CD1c-positive myeloid dendritic cell (primary cell): Measurements from ENCODE around the gene TELO2.

Experiments used
- DNase-seq: peaks from one replicate; pipeline ENCODE4 v3.0.0-alpha.2; 2016; ENCODE audit errors: extremely low spot score

Gene TELO2

DNA sequence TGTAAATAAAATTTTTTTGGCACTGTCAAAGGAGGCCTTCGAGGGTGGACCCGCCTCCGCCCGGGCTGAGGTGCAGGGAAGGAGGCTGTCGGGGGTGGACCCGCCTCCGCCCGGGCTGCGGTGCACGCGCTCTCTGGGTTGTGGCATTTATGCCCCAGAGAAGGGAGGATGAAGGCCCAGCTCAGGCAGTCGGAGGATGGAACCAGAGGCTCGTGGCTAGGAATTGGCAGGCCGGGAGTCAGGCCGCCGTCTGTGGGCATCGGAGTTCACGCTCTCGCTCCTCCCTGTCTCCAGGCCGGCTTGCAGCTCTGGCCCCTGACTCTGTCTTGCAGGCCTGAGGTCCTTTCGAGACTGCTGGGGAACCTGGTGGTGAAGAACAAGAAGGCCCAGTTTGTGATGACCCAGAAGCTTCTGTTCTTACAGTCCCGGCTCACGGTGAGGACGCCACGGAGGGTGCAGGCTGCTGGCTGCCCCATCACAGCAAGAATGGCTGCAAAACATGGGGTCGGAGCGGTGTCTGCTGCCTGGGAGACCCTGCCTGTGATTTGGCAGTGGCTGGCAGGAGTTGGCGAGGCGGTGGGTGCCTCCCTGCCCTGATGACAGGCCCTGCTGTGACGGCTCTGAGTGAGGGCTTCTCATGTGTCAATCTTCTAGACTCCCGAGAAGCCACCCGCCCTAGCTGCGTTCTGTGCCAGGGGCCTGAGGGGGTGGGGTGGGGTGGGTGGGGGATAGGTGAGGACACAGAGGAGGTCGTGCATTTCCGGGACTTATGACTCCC, 5.9 kb downstream of the TELO2 start:
- no peak for DNase-seq

DNA sequence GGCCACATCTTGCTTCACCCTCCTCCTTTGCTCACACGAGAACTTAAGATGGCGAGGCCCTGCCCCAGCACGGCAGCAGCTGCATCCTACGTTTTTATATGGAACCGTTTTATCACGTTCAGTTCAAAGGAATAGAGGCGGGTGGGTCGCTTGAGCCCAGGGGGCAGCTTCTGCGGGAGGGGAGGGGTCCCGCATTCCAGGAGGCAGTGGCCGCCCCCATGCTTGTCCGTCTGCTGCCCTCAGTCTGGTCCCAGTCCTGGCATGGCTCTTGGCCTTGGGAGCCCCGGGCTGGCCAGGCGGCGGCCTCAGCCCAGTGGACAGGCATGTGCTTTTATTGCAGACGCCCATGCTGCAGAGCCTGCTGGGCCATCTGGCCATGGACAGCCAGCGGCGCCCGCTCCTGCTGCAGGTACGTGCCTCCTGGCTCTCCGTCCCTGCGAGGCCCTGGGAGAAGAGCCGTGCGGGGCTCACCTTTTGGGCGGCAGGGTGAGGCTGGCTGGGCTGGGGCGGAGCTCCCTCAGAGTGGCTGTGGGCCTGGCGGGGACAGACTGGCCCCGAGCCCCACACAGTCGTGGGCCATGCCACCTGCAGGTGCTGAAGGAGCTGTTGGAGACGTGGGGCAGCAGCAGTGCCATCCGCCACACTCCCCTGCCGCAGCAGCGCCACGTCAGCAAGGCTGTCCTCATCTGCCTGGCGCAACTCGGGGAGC, 6.8 kb downstream of the TELO2 start:
- DNase-seq = no peak

DNA sequence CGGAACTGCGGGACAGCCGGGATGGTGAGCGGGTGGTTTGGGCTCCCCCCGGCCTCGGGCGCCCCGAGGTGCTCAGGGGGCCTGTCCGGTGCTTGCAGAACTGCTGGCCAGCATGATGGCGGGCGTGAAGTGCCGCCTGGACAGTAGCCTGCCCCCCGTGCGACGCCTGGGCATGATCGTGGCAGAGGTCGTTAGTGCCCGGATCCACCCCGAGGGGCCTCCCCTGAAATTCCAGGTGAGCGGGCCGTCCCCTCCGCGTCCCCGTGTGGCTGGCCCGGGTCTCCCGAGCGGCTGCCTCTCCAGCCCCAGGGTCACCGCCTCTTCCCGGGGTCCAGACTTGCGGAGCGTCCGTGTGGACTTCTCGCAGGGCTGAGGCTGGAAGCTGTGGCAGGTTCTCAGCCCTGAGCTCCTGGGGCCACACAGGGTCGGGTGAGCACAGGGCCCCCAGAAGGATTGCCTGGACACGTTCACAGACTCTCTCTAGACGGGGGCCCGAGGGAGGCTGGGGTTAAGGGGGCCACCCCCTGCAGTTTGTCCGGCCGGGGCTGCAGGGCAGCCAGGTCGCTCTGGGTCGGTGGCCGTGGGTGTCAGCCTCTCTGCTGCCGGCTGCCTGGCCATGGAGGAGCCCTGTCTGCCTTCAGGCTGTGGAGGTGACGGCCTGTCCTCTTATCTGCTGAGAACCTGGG, 7.4 kb downstream of the TELO2 start:
- DNase-seq = no peak

DNA sequence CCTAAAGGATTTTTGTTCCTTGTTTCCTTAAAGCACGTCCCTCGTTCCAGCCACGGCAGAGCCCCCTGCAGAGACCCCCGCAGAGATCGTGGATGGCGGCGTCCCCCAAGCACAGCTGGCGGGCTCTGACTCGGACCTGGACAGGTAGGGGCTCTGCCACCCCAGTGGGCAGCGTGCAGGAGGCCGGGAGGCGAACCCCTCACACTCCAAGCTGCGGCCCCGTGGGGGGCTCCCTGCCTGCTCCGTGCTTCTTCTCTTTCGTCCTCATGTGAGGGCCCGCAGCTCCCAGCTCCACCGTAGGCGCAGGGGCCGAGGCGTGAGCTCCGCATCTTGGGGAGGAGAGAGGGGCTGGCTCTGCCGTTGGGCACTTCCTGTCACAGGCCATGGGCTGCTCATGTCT, 8.5 kb downstream of the TELO2 start:
- DNase-seq = no peak

DNA sequence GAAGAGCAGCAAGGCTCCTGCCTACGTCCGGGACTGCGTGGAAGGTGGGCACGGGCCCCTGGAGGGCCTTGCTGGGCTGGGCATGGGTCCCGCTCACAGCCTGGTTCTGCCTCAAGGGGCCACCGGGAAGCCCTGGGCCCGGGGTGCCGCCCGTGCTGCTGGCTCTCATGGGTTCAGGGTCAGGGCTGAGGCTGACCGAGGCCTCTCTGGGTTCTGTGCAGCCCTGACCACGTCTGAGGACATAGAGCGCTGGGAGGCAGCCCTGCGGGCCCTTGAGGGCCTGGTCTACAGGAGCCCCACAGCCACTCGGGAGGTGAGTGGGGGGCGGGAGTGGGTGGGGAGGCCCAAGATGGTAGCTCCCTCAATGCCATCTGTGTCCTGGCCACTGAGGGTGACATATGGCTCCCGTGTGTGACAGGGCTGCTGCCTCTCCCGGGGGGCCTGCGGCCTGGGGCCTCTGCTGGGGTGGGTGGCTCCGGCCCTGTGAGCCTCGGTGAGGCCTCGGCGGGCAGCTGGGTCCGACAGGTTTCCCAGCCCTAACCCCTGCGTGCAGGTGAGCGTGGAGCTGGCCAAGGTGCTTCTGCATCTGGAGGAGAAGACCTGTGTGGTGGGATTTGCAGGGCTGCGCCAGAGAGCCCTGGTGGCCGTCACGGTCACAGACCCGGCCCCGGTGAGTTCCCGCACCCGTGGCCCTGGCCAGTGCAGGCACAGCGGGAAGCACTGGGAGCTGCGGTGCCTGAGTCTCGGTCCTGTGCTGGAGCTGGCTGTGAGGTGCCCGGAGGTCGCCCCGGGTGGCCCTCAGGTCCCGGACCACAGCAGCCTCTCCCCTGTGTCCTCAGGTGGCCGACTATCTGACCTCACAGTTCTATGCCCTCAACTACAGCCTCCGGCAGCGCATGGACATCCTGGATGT, 9.2 kb downstream of the TELO2 start:
- no peak for DNase-seq

DNA sequence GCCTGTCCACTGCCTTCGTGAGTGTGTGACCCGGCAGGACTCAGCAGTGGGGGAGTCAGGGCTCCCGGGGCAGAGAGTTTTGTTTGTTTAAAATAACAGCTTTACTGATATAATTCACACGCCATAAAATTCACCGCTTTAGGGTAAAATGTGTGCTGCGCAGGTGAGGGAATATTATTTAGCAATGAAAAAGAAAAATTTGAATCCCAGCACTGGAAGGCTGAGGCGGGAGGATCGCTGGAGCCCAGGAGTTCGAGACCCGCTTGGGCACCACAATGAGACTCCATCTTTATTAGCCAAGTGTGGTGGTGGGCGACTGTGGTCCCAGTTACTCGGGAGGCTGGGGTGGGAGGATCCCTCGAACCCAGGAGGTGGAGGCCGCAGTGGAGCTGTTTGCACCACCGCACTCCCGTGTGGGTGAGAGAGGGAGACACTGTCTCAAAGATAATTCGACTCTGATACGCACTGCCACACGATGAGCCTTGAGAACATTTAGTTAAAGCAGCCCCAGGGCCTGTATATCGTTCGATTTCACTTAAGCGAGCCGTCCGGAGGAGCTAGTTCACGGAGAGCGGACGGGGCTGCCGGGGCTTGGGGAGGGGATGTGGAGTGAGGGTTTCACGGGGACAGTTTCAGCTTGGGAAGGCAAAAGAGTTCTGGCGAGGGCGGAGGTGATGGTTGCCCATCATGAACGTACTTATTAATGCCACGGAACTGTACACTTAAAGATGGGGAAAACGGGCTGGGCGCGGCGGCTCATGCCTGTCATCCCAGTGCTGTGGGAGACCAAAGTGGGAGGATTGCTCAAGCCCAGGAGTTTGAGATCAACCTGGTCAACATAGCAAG, 10.2 kb downstream of the TELO2 start:
- no peak for DNase-seq

DNA sequence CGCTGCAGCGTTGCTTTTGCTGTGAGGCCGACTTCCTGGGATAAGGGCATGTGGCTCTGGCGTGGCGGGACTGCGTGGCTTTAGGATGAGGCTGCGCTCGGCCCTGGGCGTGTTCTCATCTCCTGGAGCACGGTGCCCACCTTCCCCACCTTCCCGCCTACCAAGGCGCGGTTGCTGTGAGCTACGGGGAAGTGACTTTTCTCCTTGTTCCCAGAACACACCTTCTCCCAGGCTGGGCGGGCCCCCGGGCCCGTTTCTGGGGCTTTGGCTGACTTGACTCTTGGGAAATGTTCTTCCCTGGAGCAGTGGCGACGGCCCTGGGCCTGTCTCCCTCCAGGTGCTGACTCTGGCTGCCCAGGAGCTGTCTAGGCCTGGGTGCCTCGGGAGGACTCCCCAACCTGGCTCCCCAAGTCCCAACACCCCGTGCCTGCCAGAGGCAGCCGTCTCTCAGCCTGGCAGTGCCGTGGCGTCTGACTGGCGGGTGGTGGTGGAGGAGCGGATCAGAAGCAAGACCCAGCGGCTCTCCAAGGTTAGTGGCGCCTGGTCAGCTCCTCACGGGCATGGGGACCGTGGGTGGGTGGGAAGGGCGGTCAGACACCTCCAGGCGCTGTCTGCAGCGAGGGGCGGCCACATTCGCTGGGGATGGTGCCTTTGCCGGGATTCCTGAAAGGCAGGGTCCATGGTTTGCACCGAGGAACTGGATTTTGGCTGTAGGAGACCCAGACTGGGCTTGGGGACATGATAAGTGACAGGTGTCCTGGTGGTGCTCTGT, 12.1 kb downstream of the TELO2 start:
- no peak for DNase-seq

DNA sequence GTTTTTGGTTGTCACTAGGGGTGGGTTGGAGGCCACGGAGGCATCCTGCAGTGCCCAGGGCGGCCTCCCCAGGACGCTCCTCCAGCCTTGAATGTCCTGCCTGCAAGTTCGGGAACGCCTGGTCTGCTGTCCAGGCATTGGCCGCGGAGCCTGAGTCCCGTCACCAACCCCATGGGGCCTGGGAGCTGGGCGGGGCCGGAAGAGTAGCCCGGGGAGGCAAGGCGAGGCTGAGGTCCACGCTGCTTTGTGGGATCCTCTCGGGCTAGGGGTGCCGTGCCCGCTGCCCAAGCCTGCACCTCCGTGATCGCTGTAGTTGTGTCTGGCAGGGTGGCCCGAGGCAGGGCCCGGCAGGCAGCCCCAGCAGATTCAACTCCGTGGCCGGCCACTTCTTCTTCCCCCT, 12.8 kb downstream of the TELO2 start:
- DNase-seq = no peak

DNA sequence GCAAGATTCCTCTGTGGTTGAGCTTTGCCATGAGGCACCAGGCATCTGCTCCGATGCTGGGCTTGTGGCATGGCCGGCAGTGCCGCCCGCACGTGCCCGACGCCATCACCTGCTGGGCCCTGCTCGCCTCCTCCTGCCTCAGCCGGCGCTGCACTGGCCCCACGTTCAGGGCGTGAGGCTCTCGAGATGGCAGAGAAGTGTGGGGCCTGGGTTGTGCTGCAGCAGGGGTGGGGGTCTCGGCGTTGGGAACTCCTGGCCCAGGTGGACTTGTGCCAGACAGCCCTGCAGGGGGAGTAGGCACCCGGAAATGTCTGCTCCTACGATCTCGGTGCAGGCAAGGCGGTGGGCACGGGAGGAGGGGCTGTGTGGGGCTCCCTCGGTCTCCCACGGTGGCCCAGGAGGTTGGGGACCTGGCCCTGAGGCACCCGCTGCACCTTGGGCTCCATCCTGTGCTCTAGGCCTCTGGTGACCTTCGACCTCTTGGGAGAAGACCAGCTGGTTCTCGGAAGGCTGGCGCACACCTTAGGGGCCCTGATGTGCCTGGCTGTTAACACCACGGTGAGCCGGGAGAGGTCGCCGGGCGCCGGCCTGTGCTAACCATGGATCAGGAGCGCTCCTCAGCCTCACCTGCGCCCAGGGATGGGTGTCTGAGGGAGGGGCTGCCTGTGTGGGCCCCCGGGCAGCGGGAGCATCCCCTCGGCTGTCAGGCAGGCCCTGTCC, 13.5 kb downstream of the TELO2 start:
- DNase-seq = no peak

DNA sequence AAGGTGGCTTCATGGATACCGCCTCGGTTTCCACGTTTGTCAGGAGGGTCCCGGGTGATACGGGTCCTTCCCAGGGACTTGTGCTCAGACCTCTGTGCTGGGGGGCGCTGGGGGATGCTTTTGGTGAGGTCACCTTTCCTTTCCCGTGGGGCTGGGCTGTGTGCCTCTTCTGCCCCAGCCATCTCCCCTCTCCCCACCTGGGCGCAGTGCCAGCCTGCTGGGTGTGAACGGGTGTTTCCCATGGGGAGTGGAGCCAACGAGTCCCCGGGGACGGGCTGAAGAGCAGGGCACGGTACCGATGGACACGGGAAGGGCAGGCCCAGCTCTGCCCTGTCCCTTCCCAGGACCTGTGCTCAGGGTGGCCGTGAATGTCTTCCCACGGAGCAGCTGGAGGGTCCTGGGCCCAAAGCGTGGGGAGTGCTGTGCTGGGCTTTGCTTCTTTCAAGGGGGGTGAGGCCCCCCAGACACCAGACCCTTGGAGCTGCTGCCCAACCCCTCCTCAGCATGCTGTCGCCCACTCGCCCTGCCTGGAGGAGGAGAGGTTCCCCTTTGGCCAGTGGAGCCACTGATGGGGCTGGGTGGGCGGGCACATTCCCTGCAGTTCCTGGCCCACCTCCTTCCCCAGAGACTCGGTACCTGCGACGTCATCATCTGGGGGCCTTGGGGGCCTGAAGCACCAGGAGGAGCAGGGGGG, 15.5 kb downstream of the TELO2 start:
- no peak for DNase-seq

DNA sequence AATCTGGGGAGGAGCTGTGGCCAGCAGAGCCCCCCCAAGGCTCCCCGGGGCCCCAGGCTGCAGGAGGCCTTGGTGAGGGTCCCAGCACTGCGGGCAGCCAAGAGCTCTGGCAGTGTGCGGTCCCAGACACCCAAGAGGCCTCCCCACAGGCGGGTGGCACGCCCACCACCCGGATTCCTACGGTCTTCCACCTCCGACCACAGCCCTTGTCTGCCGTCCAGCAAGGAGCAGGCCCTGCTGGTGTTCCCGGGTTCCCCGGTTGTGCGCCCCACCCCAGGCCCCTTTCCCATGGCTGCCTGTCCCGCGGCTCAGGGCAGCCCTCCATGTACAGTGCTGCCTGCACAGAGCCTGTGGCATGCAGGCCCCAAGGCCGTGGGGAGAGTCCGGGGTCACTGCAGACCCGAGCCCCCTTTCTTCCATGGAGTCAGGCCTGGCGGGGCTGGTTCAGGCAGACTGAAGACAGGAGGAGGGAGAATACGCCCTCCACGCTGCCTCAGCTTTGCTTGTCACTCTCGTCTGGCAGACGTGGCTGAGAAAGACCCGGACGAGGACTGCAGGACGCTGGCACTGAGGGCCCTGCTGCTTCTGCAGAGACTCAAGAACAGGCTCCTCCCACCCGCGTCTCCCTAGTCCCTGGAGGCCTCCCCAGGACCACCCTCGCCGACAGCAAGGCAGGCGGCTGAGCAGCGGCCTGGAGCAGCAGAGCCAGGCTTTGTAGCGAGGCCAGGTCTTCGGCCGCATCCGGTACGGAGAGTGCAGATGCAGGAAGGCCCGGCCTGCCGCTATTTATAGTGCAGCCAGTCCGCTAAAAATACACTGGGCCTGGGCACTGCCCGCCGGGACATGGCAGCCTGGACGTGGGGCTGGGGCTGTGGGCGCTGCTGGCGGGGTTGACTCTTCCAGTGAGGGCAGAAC, 16.4 kb downstream of the TELO2 start:
- DNase-seq = no peak

DNA sequence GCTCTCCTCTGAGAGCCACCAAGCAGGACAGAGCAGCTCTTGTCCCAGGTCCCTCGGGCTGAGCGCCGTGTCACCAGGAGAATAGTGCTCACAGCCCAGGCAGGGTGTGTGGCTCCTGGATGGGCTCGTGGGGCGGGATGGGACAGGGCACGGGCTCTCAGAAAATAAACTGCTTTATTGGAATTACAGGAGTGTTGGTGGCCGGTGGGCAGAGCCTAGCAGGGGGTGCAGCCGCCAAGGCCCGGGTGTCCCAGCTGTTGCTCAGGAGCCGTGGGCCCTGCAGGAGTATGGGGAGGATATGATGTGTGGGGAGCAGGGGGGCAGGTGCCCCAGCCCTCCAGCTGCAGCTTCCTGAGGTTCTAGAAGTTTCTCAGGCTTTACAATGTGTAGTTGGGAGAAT, 17.1 kb downstream of the TELO2 start:
- no peak for DNase-seq

DNA sequence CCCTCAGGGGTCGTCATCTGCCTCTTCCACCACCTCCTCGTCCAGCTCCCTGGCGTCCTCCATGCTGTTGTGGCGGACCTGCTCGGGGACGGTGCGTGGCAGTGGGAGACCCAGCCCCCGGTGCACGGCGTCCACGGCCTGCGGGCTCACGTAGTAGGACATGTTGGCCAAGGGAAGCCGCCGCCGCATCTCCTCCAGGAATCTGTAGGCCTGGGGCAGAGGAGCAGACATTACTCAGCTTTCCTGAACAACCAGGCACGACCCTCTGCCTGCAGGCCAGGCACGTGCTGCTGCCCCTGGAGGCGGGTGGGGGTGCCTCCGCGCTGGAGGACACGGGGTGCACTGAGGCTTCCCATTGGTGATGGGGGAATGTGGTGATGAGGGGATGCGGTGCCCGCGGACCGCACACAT, 17.8 kb downstream of the TELO2 start:
- DNase-seq = no peak

DNA sequence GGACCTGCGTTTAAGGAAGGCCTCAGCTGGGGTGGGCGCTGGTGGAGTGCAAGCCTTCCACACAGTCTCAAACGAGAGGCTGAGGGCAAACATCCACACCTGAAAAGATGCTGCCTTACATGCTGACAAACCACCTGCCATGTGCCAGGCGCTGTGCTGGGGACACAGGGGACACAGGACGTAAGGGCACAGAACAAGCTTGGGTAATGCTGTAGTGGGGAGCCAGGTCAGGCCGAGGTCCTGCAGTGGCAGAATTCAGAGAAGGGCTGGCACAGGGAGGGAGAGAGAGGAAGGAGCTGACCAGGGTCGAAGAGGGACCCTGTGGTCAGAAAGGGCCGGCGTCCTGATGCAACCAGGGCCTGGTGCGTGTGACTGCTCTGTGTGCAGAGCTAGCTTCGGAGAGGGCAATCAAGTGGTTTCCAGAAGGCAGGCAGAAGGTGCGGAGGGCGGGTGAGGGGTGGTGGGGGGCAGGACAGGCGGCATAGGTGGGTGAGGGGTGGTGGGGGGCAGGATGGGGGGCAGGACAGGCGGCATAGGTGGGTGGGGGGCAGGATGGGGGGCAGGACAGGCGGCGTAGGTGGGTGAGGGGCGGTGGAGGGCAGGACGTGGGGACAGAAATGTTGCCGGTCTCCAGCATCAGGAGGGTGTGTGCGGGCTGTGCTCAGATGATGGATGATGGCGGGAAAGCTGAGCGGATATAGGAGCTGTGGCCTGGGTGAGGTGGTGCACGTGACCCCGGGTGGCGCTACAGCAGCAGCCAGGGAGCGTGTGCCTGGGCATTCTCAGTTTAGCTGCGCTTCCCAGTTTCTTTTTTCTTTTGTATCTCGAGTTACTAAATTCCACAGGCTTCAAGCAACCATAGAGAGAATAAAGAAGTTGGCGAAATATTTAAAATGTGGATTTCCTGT, 18.8 kb downstream of the TELO2 start:
- no peak for DNase-seq

DNA sequence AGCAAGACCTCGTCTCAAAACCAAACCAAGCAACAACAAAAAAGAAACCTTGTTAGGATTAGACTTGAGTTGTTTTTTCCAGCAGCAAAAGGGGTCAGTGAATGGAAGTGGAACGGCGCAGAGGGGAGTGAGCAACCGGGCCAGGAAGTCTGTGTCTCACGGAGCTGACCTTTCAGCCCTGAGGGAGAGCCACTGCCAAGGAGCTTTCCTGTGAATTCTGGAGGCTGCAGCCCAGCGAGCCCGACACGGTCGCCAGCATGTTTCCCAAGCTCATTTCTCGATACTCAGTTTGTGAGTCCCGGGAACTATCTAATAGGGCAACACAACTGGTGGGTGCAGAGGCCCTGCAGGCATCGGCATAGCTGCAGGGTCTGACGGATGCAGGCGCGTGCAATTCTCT, 19.6 kb downstream of the TELO2 start:
- no peak for DNase-seq

DNA sequence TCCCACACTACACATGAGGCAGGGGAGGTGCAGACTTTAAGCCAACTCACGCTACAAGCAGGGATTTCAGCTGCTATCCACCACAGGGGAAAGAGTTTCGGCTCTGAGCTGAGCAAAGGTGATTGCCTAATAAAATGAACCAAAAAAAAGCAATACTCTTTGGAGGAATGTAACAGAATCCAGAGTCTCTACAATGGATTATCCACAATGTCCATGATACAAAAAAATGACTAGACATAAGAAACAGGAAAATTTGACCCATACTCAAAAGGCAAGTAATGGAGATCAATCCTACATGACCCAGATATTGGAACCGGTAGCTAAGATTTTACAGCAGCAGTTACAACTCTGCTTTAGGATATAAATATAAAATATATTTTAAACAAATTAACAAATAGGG, 21.3 kb downstream of the TELO2 start:
- no peak for DNase-seq

DNA sequence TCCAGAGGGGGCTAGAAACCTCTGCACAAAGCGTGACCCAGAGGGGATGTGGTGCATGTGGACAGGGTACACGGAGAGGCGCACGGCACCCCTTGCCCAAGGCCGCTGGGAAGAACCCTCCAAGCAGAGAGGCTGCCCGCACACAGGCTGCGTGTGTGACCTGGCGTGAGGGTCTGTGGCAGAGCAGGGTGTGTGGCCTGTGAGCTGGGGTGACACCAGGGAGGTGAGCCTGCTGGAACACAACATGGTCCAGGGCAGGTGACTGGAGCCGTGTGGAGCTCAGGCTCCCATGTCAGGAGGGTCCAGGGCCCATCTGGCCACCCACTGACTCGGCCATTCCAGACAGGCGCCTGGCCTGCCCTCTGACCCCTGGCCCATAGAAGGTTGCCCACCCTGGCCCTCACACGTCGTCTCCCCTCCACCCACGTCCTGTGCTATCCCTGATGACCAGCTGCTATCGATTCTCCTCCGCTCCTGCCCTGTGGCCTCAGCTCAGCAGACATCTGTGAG, 25.5 kb downstream of the TELO2 start:
- no peak for DNase-seq
